GM21619 (cell line): ENCODE measurements around the gene TNFAIP8.
"Not testable (repeated sequence)": the region's sequence is repeated elsewhere in the genome, so short reads cannot be mapped to it uniquely, and the experiment has no call there.

Source experiments
- ATAC-seq: cut with Tn5 transposase; IDR thresholded peaks from one replicate; pipeline ENCODE4 v1.9.1; 2021; ENCODE audit not compliant: unreplicated experiment

TNFAIP8 gene

DNA sequence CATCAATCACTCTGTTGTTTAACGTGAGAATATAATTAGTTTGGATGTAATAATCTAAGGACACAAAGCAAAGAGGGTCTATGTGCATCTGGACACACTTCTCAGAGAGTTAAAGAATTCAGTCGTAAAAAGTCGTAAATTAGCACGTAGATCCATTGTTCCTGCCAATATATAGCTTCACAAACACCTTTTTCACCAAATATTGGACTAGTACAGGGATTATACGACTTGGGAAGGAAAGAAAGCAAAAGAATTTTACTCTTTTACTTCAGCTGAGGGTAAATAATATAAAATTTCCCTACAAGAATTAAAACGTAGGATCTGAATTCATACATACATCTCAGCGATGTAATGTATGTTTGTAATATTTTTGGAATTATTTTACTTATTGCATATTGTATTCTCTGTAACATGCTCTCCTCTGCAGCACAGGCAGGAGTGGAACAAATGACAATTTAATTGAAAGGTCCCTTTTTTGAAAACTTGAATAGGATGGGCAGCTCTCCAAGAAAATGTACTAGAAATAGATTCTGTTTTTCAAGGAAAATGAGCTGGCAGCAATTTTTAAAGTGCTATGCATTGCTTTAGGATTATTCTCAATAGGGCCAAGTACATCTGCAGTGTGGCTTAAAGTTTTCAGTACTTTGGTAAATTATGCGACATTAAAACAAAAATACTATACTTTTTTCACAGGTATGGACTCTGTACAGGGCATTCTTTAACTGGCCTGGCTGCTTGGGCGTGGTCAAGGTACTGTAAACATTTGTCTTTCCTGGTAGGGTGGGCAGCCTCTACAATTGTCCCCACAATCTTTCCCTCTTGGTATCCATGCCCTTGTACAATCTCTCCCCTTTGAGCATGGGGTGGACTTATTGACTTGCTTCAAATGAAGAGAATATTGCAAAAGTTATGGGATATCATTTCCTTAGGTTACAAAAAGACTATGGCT is 56.7 kb downstream of the TNFAIP8 start:
- no peak for ATAC-seq

DNA sequence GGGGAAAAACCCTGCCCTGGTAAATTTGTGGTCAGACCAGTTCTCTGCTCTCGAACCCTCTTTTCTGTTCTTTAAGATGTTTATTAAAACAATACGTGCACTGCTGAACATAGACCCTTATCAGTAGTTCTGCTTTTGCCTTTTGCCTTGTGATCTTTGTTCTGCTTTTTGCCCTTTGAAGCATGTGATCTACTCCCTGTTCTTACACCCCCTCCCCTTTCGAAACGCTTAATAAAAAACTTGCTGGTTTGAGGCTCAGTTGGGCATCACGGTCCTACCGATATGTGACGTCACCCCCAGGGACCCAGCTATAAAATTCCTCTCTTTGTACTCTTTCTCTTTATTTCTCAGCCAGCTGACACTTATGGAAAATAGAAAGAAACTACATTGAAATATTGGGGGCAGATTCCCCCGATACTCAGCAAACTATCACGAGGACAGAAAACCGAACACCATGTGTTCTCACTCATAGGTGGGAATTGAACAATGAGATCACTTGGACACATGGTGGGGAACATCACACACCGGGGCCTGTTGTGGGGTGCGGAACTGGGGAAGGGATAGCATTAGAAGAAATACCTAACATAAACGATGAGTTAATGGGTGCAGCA is 58.4 kb downstream of the TNFAIP8 start:
- not testable (repeated sequence) for ATAC-seq

DNA sequence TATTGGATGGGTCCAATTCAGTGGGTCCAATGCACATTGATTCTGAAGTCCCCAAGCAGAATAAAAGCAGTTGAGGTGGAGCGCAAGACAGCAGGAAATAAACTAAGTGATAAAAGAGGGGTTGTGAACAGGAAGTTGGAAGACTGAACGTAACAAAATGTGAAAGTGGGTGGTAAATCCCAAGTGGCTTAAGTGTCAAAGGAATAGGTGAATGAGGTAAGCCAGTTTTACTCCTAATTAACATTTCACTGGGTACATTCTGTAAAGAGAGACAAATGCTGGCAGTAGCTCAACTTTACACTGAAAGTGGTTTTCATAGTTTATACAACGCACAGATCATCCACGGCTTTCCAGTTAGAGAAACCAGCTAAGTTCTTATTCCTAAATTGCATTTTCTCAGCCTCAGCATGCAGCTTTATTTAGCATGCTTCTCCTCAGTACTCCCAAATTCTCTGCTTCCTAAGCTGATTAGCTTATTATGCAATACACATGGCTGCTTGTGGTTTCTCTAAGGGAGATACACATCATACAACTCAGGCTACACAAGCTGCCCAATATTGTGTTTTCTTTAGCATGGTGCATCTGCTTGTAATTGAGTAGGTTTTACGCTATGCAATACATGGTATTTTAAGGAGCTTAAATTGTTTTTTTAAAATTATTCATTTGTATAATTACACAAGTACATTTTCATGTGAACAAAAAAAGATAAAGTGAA is 62.2 kb downstream of the TNFAIP8 start:
- ATAC-seq: peak; percentile 12

GRCh38 chr5:119418606-119419100 is 62.8 kb downstream of the TNFAIP8 start:
- ATAC-seq: peak; percentile 87

- no peak for ATAC-seq
Measured at GRCh38 chr5:119420169-119420568, 64.3 kb downstream of the TNFAIP8 start.

DNA sequence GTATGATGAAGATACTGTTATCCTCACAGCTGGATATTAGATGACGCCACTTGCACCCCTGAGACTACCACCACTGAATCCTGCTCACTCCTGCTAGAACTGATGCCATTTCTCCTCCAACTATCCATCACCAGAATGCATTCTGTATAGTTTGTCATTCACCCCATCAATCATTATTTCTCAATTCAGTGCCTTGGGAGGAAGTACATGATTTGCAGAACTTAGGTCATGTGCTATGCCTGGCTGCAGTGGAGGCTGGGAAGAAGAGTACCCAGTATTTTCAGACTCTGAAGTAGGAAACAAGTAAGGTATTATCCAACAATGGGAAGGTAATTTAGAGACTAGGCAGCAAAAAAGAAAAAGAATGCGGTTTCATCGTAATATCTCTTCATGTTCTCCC is 70.2 kb downstream of the TNFAIP8 start:
- no peak for ATAC-seq

DNA sequence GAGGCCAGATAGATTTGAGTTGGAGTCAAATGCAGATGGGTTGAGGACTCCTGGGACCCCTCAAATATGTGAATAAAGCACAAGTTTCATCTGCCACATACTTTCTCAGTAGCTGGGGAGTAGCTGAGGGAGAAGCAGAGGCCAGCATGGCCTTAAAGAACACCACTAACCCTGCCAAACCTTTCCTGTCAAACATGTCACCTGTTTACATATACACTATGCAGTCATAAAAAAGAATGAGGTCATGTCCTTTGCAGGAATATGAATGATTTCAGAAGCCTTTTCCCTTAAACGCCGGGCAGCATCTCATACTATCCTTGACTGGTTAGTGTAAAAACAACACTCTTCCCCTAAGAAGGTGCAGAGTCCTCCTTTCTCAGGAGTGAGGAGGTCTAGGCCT is 71.2 kb downstream of the TNFAIP8 start:
- no peak for ATAC-seq

GRCh38 chr5:119427596-119427995 is 71.8 kb downstream of the TNFAIP8 start:
- ATAC-seq: not testable (repeated sequence)

DNA sequence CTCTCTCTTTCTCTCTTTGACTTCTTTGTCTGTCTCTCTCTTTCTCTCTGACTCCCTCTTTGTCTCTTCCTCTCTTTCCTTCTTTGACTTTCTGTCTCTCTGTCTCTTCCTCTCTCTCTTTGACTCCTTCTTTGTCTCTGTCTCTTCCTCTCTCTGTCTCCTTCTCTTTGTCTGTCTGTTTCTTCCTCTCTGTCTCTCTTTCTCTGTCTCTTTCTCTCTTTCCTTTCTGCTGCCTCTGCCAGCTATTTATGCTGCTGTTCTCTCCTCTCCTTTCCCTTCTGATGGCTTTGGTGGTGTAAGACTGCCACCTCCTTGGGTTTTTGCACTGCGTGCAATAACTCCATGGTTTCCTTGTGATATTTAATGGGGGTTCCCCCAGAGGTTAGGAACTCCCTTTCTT is 72.3 kb downstream of the TNFAIP8 start:
- not testable (repeated sequence) for ATAC-seq

GRCh38 chr5:119428574-119428973 is 72.8 kb downstream of the TNFAIP8 start:
- ATAC-seq: not testable (repeated sequence)

- ATAC-seq: not testable (repeated sequence)
Measured at GRCh38 chr5:119432674-119433237, 76.9 kb downstream of the TNFAIP8 start.

- peak; percentile 86 for ATAC-seq
Measured at GRCh38 chr5:119435436-119436132, 79.8 kb downstream of the TNFAIP8 start.

DNA sequence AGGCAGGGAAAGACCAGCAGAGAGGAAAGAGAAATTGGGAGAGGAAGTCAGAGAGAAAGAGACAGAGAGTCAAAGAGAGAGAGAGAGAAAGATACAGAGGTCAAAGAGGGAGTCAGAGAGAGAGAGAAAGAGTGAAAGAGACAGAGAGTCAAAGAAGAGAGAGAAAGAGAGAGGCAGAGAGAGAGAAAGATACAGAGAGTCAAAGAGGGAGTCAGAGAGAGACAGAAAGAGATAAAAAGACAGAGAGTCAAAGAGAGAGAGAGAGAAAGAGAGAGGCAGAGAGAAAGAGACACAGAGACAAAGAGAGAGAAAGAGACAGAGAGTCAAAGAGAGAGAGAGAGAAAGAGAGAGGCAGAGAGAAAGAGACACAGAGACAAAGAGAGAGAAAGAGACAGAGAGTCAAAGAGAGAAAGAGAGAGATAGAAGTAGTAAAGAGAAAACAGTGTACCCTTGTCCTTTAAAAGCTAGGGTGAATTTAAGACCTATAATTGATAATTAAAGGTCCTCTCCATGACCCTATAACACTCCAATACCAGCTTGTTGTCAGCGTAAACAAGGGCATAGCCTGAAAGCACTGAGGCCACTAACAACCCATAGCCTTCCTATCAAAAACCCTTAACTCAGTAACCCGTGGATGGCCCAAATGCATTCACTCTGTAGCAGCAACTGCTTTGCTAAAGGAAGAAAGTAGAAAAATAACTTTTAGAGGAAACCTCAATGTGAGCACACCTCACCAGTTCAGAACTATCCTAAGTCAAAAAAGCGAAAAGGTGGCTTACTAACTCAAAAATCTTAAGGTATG is 82.2 kb downstream of the TNFAIP8 start:
- ATAC-seq: not testable (repeated sequence)

- not testable (repeated sequence) for ATAC-seq
Measured at GRCh38 chr5:119438587-119438917, 82.7 kb downstream of the TNFAIP8 start.

DNA sequence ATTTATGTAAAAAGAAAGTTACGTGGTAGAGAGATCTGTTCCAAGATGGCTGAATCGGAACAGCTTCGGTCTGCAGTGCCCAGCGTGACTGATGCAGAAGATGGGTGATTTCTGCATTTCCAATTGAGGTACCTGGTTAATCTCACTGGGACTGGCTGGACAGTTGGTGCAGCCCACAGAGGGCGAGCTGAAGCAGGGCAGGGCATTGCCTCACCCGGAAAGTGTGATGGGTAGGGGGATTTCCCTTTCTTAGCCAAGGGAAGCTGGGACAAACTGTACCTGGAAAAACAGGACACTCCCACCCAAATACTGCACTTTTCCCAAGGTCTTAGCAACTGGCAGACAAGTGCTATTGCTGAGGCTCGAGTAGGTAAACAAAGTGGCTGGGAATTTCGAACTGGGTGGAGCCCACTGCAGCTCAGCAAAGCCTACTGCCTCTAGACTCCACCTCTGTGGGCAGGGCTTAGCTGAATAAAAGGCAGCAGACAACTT is 83.4 kb downstream of the TNFAIP8 start:
- ATAC-seq: peak; percentile 40

- ATAC-seq: not testable (repeated sequence)
Measured at GRCh38 chr5:119439632-119440031, 83.8 kb downstream of the TNFAIP8 start.

- ATAC-seq: not testable (repeated sequence)
Measured at GRCh38 chr5:119444643-119445042, 88.8 kb downstream of the TNFAIP8 start.

- no peak for ATAC-seq
Measured at GRCh38 chr5:119445544-119445943, 89.7 kb downstream of the TNFAIP8 start.
